Hematopoietic multipotent progenitor cell (in vitro differentiated cells): Measurements from ENCODE around the gene STRN4. TPM values are rescaled to one million over a fixed set of nuclear protein-coding genes. Genes with fewer than 3 reads are reported as not detected.
"Not testable (repeated sequence)": the region's sequence is repeated elsewhere in the genome, so short reads cannot be mapped to it uniquely, and the experiment has no call there.

Source experiments
- DNase-seq, 3 donors: peaks; one replicate each; pipeline ENCODE4 v3.0.0-alpha.2; 2011 to 2015; ENCODE audit warnings: low read depth in 2 of 3, low spot score in 2 of 3
- total RNA-seq: library from RNA; depleted of rRNA; stranded (reverse); fragments of >200 nt; gene quantifications from one replicate; pipeline ENCODE4 v1.2.3, GENCODE V29; 2012

Gene STRN4
- total RNA-seq, 1 donor, result 98.3 TPM

- no peak for DNase-seq
Observed at GRCh38 chr19:46773018-46773399, 26.8 kb upstream of the STRN4 start.

DNA sequence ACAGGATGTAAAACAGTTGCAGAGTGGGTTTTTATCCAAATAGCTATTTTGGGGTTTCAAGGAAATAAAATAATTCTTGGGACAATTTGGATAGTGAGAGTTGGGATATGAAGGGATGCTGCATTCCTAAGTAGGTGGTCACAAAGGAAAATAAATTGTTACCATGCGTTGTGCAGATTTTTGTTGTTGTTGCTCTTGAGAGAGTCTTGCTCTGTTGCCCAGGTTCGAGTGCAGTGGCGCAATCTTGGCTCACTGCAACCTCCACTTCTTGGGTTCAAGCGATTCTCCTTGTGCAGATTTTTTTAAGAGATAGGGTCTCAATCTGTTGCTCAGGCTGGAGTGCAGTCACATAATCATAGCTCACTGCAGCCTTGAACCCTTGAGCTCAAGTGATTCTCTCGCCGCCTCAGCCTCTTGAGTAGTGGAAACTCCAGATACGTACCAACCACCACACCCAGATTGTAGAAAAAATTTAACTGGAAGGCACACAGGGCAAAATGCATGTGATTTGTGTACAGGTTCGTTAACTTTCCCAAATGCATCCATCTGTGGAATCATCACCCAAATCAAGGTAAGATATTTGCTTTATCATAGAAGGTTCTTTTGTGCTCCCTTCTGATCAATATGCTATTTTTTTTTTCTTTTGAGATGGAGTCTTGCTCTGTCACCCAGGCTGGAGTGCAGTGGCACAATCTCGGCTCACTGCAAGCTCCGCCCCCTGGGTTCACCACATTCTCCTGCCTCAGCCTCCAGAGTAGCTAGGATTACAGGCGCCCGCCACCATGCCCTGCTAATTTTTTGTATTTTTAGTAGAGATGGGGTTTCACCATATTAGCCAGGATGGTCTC is 26.1 kb upstream of the STRN4 start:
- DNase-seq, result no peak

GRCh38 chr19:46768746-46769145 is 22.5 kb upstream of the STRN4 start:
- DNase-seq, result not testable (repeated sequence)

DNA sequence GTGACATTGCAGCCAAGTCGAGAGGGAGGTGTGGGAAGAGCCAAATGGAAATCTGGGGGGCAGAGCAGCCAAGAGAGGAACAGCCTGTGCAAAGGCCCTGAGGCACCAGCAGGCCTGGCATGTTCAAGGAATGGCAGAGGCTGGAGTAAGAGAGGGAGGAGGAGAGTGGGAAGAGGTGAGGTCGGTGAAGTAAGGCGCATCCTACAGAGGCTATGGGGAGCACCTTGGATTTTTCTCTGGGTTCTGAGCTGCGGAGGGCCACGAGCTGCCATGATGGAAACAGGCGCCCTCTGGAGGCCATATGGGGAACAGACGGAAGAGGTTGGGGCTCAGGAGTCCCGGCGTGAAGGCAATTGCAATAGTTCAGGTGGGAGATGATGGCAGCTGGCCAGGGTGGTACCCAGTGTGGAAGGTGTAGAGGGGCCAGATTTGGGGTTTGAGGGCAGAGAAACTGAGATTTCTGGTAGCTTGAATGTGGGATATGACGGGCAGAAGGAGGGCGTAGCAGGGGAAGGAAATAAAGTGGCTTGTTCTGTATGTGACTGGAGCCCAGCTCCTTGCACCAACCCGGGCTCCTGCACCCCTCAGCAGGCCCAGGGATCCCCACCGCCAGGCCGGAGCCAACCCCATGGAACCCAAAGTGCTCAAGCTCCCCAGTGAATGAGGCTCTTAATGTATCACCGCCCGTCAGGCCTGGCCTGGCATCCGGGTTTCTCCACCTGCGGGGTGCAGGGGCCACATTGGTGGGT is 20.5 kb upstream of the STRN4 start:
- DNase-seq, result peak in 1 of 3 donors; percentile 67

DNA sequence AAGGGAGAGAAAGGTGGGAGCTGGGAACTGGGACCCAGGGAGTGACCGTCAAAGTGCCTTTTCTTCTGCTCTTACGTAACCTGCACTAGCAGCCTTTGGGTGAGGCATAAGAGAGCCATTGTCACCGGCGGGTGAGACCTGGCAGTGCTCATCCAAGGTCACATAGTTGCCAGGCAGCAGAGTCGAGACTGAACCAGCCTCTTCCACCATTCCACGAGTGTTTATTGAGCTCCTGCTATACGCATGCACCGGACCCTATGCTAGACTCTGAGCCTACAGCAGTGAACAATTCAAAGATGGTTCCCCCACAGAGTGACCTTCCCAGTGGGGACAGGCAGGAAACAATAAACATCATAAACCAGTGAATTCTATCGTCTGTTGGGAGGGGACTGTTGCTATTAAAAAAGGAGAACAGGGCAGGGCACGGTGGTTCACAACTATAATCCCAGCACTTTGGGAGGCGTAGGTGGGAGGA is 18.6 kb upstream of the STRN4 start:
- DNase-seq, result no peak

DNA sequence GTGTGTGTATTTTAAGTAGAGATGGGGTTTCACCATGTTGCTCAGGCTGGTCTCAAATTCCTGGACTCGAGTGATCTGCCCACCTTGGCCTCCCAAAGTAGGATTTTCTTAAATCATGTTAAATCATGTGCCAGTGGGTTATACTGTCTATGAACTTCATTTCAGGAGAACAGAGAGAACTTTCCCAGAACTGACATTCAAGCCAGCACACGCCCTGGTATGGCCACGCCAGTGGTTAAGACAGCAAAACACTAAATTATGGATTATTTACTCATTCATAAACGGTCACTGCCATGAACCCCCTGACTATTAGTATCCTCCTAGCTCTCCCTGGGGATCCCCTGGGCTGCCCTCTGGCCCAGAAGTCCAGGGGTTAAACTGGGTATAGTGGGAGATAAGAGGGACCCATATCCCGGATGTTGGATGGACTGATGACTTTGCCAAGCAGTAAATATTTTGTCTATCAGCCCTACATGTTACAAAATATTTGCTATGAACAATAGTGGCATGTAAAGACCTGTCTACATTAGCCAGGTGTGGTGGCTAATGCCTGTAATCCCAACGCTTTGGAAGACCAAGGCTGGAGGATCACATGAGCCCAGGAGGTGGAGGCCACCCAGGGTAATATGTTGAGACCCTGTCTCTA is 16.1 kb upstream of the STRN4 start:
- DNase-seq, result no peak

DNA sequence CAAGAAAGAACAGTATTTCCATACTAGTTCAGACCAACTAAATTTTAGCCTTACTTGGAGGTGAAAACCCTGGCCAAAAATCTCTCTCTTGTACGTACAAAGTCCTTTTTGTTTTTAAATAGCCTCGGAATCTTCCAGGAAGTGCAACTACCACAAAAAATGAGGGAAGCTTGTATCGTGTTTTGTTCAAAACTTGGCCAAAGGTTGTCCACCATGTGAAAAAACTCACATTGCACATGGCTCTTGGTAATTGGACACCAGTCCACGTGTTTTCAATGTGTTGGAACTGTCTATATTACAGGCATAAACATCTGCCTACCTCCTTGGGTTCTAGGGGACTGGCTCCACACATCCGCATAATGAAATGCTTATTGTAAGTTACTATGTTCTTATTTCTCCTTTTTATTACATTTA is 15.2 kb upstream of the STRN4 start:
- no peak for DNase-seq

DNA sequence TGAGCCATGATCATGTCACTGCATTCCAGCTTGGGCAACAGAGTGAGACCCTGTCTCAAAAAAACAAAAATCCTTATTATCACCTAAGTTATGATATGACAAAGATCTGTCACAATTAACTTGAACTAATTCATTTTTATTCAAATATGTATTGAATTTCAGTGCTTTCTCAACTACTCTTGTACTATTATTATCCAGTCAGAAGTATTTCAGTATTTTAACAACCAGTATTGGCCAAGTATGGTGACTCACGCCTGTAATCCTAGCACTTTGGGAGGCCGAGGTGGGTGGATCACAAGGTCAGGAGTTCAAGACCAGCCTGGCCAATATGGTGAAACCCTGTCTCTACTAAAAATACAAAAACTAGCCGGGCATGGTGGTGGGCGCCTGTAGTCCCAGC is 14.6 kb upstream of the STRN4 start:
- DNase-seq, result not testable (repeated sequence)

DNA sequence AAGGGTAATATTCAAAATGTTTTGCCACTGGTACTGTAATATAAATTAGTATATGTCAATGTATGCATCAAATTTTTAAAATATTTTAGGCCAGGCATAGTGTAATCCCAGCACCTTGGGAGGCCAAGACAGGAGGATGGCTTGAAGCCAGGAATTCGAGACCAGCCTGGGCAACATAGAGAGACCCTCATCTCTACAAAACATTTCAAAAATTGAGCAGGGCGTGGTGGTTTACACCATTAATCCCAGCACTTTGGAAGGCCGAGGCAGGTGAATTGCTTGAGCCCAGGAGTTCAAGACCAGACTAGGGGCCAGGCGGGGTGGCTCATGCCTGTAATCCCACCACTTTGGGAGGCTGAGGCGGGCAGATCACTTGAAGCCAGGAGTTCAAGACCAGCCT is 14.1 kb upstream of the STRN4 start:
- DNase-seq, result no peak

DNA sequence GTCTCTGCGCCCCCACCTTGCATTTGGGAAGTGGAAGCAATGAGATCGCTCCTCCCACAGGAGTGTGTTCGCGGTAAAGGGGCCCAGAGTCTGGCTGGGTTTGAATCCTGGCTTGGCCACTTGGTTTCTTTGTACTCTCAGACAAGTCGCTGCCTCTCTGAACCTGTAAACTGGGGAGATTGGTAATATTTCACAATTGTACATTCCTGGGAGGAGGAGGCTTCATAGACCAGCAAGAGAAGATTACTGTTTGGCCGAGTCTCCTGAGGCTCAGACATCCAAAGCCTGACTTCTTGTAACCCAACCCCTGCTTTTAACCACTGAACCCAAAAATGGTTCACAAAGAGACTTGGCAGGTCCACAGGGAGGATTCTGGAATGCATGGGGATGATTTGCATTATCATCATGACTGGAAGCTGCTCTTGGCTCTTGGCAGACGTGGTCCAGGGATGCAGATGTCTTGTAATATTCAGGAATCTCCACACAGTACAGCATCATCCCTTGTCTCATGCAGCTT is 13.6 kb upstream of the STRN4 start:
- no peak for DNase-seq

GRCh38 chr19:46759206-46759605 is 13.0 kb upstream of the STRN4 start:
- no peak for DNase-seq

GRCh38 chr19:46756544-46756888 is 10.3 kb upstream of the STRN4 start:
- DNase-seq, result peak in 1 of 3 donors; percentile 22

DNA sequence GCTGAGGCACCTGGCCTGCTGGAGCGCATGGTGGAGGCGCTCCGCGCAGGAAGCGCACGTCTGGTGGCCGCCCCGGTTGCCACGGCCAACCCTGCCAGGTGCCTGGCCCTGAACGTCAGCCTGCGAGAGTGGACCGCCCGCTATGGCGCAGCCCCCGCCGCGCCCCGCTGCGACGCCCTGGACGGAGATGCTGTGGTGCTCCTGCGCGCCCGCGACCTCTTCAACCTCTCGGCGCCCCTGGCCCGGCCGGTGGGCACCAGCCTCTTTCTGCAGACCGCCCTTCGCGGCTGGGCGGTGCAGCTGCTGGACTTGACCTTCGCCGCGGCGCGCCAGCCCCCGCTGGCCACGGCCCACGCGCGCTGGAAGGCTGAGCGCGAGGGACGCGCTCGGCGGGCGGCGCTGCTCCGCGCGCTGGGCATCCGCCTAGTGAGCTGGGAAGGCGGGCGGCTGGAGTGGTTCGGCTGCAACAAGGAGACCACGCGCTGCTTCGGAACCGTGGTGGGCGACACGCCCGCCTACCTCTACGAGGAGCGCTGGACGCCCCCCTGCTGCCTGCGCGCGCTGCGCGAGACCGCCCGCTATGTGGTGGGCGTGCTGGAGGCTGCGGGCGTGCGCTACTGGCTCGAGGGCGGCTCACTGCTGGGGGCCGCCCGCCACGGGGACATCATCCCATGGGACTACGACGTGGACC is 9.7 kb upstream of the STRN4 start:
- DNase-seq, result no peak

DNA sequence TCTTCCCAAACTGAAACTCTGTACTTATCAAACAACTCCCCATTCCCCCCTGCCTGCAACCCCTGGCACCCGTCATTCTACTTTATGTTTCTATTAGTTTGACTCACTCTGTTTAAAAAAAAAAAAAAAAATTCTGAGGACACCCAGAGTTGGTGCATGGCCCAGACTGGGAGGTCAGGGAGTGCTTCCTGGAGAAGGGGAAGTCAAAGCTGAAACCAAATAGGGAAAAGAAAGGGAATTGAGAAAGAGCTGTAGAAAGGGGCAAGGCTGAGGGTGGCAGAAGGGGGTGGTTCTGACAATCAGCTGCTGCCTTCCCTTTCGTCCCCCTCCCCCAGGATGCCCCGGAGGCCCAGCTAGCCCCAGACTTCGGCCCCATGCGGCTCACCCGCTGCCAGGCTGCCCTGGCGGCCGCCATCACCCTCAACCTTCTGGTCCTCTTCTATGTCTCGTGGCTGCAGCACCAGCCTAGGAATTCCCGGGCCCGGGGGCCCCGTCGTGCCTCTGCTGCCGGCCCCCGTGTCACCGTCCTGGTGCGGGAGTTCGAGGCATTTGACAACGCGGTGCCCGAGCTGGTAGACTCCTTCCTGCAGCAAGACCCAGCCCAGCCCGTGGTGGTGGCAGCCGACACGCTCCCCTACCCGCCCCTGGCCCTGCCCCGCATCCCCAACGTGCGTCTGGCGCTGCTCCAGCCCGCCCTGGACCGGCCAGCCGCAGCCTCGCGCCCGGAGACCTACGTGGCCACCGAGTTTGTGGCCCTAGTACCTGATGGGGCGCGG is 9.0 kb upstream of the STRN4 start:
- DNase-seq, result no peak

GRCh38 chr19:46753420-46754155 is 7.3 kb upstream of the STRN4 start:
- DNase-seq, result peak; percentile 40 to 80 (median 67)

- peak in 2 of 3 donors; percentile 70 to 84 for DNase-seq
Observed at GRCh38 chr19:46748325-46749109, 2.3 kb upstream of the STRN4 start.

GRCh38 chr19:46745521-46746280 is 549 bp downstream of the STRN4 start, which contains the start of gene FKRP:
TSS of gene FKRP (plus strand) at chr19:46746057. CDS start at chr19:46755451, 9,394 bp downstream.
- DNase-seq, result no peak

DNA sequence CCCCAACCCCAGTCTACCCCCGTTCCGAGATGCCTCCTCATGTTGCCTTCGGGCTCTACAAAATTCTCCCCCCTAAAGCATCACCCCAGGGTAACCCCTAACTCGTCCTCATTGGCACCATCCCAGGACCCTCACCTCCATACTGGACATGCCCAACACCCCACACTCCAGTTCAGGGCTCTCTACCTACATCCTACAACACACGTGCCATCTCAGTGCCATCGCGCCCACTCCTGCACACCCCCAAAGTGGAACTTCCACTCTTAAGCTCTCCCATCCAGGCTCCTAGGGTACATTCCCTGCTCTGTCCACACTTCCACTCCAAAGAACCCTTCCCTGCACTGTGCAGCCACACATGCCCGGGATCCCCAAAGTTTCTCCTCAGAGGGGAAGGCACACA is 1.2 kb downstream of the STRN4 start:
- no peak for DNase-seq
